HepG2 (cell line): Measurements from ENCODE around the gene KDM4F. TPM values are rescaled to one million over a fixed set of nuclear protein-coding genes. Genes with fewer than 3 reads are reported as not detected.

Experiments used
- BRD4 ChIP-seq: sonication (generic); formaldehyde crosslinking; IDR thresholded peaks from 2 replicates; pipeline ENCODE4 v1.4.0; 2020; ENCODE audit warnings: missing genetic modification reagents
- CBFB ChIP-seq: sonication (generic); formaldehyde crosslinking; IDR thresholded peaks from 2 replicates; pipeline ENCODE4 v1.4.0; 2020; ENCODE audit warnings: missing genetic modification reagents
- CTCF ChIP-seq: sonication (generic); formaldehyde crosslinking; IDR thresholded peaks from 2 replicates; pipeline ENCODE4 v1.5.0; 2020; ENCODE audit warnings: mild to moderate bottlenecking, missing genetic modification reagents, moderate library complexity
- ETS1 ChIP-seq: sonication (generic); formaldehyde crosslinking; IDR thresholded peaks from 2 replicates; pipeline ENCODE4 v1.4.0; 2020; ENCODE audit warnings: missing genetic modification reagents
- EZH2 ChIP-seq: conservative IDR thresholded peaks from 2 replicates; pipeline ENCODE4 v1.6.1; 2012; ENCODE audit warnings: mild to moderate bottlenecking, low read depth, low read length, moderate library complexity
- HNF4A ChIP-seq: sonication (generic); formaldehyde crosslinking; IDR thresholded peaks from 2 replicates; pipeline ENCODE4 v1.4.0; 2020; ENCODE audit warnings: missing genetic modification reagents
- RARA ChIP-seq: IDR thresholded peaks from 2 replicates; pipeline ENCODE4 v1.6.1; 2016; ENCODE audit warnings: missing genetic modification reagents, missing compliant biosample characterization
- SALL1 ChIP-seq: sonication (generic); formaldehyde crosslinking; IDR thresholded peaks from 2 replicates; pipeline ENCODE4 v1.8.0; 2022; ENCODE audit warnings: mild to moderate bottlenecking, missing genetic modification reagents
- THRA ChIP-seq: sonication (generic); formaldehyde crosslinking; IDR thresholded peaks from 2 replicates; pipeline ENCODE4 v1.4.0; 2020; ENCODE audit warnings: missing genetic modification reagents, borderline replicate concordance
- ZBTB8A ChIP-seq: sonication (generic); formaldehyde crosslinking; IDR thresholded peaks from 2 replicates; pipeline ENCODE4 v1.4.0; 2020; ENCODE audit warnings: mild to moderate bottlenecking, low read depth, missing genetic modification reagents, borderline replicate concordance
- ZFP36 ChIP-seq: fragments of 150-350 bp; IDR thresholded peaks from 2 replicates; pipeline ENCODE4 v1.6.1; 2018; ENCODE audit warnings: borderline replicate concordance, low read length, low read depth; ENCODE audit not compliant: partially characterized antibody
- ZNF282 ChIP-seq: fragments of 450-650 bp; IDR thresholded peaks from 2 replicates; pipeline ENCODE4 v1.6.1; 2018; ENCODE audit not compliant: partially characterized antibody
- ZNF333 ChIP-seq: sonication (generic); formaldehyde crosslinking; IDR thresholded peaks from 2 replicates; pipeline ENCODE4 v1.4.0; 2020; ENCODE audit warnings: mild to moderate bottlenecking, missing genetic modification reagents, borderline replicate concordance
- ZNF569 ChIP-seq: sonication (generic); formaldehyde crosslinking; IDR thresholded peaks from 2 replicates; pipeline ENCODE4 v1.5.0; 2020; ENCODE audit warnings: mild to moderate bottlenecking, missing genetic modification reagents, moderate library complexity, borderline replicate concordance
- ZSCAN22 ChIP-seq: sonication (generic); formaldehyde crosslinking; IDR thresholded peaks from 2 replicates; pipeline ENCODE4 v1.4.0; 2020; ENCODE audit warnings: mild to moderate bottlenecking, missing genetic modification reagents
- polyA plus RNA-seq, 8 experiments: library from polyadenylated mRNA; depleted of rRNA in 3 of 8; stranded (reverse) in 7 of 8; unstranded in 1 of 8; fragments of >200 nt; fragmentation: Illumina TruSeq in 4 of 8; extraction: Trizol in 4 of 8; gene quantifications; 2 replicates each; pipeline versions ENCODE4 v1.2.1 to v1.2.3, GENCODE V29; 2011 to 2016; ENCODE audit warnings: low read depth in 4 of 8, missing spikeins in 1 of 8, mixed read lengths in 1 of 8; ENCODE audit not compliant: insufficient read depth in 1 of 8
- total RNA-seq, 5 experiments: library from RNA; depleted of rRNA; stranded (reverse); fragments of >200 nt; fragmentation: Illumina TruSeq; extraction: Trizol; gene quantifications; 2 replicates each; pipeline ENCODE4 v1.2.3, GENCODE V29; 2016; ENCODE audit warnings: low read depth in 1 of 5
- TF ChIP-seq, protein P1 (sequence below): sonication (generic); formaldehyde crosslinking; IDR thresholded peaks from 2 replicates; pipeline ENCODE4 v1.4.0; 2020; ENCODE audit warnings: mild to moderate bottlenecking, missing genetic modification reagents

Gene KDM4F
- total and polyA plus RNA-seq, 2 of the 13 experiments (the other 11 are each of a cell fraction or from before 2014, with no cell fraction given), result not detected

DNA sequence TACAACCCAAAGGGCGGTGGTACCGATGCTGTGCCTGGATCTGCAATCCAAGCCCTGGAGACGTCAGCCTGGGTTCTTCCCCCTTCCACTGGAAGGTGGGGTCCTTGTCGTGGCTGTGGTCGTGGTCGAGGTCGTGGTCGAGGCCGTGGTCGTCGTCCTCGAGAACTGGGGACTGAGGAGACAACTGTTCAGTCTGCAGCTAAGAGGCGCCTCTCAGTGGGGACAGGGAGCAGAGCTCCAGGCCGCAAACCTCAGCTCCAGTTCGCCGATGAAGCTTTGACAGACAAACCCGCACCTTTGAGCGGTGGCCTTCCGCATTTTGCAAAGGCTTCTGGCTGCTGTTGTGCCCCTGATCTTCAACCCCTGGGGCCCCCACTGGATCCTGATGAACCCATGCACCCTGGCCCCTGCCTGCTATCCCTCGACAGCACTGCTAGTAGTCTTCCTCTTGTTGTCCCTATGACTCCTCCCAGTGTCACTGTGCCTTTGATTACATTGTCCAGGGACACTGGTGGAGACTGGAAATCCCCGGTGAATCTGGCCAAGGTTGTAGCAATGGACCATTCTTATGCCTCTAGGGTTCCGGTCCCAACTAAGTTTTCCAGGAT is 1.5 kb downstream of the KDM4F start (continued):
- TF ChIP-seq CTCF, result peak; percentile 21; the same call in 1 of the 2 replicates
- no peak for TF ChIP-seq BRD4 (CRISPR knock-in tag)
- TF ChIP-seq ETS1 (CRISPR knock-in tag), result no peak
- TF ChIP-seq ZSCAN22, result no peak
- TF ChIP-seq CBFB (CRISPR knock-in tag), result no peak
- TF ChIP-seq, protein P1, sequence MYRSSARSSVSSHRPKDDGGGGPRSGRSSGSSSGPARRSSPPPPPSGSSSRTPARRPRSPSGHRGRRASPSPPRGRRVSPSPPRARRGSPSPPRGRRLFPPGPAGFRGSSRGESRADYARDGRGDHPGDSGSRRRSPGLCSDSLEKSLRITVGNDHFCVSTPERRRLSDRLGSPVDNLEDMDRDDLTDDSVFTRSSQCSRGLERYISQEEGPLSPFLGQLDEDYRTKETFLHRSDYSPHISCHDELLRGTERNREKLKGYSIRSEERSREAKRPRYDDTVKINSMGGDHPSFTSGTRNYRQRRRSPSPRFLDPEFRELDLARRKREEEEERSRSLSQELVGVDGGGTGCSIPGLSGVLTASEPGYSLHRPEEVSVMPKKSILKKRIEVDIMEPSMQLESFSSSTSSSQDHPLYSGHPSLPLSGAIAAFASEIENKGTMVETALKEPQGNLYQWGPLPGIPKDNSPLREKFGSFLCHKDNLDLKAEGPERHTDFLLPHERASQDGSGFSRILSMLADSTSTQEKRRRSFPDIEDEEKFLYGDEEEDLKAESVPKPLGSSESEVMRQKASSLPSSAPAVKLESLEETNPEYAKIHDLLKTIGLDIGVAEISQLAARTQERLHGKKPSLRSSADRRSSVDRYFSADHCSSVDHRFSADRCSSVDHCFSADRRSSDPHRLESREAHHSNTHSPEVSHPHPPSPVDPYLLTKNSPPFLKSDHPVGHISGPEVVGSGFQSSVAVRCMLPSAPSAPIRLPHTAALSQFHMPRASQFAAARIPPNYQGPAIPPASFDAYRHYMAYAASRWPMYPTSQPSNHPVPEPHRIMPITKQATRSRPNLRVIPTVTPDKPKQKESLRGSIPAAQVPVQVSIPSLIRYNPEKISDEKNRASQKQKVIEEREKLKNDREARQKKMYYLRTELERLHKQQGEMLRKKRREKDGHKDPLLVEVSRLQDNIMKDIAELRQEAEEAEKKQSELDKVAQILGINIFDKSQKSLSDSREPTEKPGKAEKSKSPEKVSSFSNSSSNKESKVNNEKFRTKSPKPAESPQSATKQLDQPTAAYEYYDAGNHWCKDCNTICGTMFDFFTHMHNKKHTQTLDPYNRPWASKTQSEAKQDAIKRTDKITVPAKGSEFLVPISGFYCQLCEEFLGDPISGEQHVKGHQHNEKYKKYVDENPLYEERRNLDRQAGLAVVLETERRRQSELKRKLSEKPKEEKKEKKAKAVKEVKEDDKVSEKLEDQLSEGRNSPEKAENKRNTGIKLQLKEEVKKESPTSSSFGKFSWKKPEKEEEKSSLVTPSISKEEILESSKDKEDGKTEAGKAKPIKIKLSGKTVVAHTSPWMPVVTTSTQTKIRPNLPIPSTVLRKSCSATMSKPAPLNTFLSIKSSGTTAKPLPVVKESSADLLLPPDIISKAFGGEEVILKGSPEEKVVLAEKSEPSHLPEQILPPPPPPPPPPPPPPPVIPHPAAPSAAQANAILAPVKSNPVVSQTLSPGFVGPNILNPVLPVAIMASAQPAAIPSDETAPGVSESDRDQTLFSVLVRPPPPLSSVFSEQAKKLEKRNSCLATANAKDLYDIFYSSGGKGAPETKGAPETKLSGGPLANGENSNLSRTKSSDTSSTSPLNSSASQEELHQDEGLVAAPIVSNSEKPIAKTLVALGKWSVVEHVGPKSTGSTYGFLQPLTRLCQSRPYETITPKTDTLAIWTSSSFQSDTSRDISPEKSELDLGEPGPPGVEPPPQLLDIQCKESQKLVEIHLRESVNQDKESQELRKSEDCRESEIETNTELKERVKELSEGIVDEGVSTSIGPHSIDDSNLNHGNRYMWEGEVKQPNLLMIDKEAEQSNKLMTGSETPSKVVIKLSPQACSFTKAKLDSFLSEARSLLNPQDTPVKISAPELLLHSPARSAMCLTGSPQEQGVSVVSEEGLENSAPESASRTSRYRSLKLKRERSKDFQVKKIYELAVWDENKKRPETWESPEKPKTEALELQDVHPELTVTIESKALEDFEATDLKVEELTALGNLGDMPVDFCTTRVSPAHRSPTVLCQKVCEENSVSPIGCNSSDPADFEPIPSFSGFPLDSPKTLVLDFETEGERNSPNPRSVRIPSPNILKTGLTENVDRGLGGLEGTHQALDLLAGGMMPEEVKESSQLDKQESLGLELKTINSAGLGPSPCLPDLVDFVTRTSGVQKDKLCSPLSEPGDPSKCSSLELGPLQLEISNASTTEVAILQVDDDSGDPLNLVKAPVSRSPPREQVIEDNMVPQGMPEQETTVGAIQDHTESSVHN (CRISPR knock-in tag), result no peak
- TF ChIP-seq SALL1, result peak; percentile 31; the same call in 1 of the 2 replicates
- TF ChIP-seq ZFP36, result no peak
- TF ChIP-seq ZNF333, result no peak
- no peak for TF ChIP-seq ZBTB8A (CRISPR knock-in tag)
- TF ChIP-seq ZNF569 (CRISPR knock-in tag), result no peak
- TF ChIP-seq RARA (CRISPR knock-in tag), result peak; percentile 33; the same call in 1 of the 2 replicates
- TF ChIP-seq EZH2, result no peak
- TF ChIP-seq HNF4A, result peak; percentile 26; the same call in 1 of the 2 replicates
- TF ChIP-seq THRA (CRISPR knock-in tag), result no peak
- TF ChIP-seq ZNF282, result no peak
